HepG2 (cell line): ENCODE results near the gene MPIG6B. TPM values are rescaled to one million over a fixed set of nuclear protein-coding genes. Genes with fewer than 3 reads are reported as not detected.

Experiments used
- CENPBD1 ChIP-seq: sonication (generic); formaldehyde crosslinking; IDR thresholded peaks from 2 replicates; pipeline ENCODE4 v1.8.0; 2022; ENCODE audit warnings: missing genetic modification reagents, low read depth, mild to moderate bottlenecking, borderline replicate concordance
- E2F2 ChIP-seq: sonication (generic); formaldehyde crosslinking; IDR thresholded peaks from 2 replicates; pipeline ENCODE4 v1.4.0; 2020; ENCODE audit warnings: missing genetic modification reagents, borderline replicate concordance
- FOSL2 ChIP-seq: sonication (generic); formaldehyde crosslinking; IDR thresholded peaks from 2 replicates; pipeline ENCODE4 v1.4.0; 2020; ENCODE audit warnings: missing genetic modification reagents
- FOXO4 ChIP-seq: sonication (generic); formaldehyde crosslinking; conservative IDR thresholded peaks from 2 replicates; pipeline ENCODE4 v1.8.1; 2023; ENCODE audit warnings: missing genetic modification reagents
- HIC2 ChIP-seq: sonication (generic); formaldehyde crosslinking; IDR thresholded peaks from 2 replicates; pipeline ENCODE4 v1.9.0; 2022; ENCODE audit warnings: low read depth, missing genetic modification reagents
- MYNN ChIP-seq: sonication (generic); formaldehyde crosslinking; IDR thresholded peaks from 2 replicates; pipeline ENCODE4 v1.4.0; 2020; ENCODE audit warnings: mild to moderate bottlenecking, low read depth, missing genetic modification reagents
- MYPOP ChIP-seq: sonication (generic); formaldehyde crosslinking; IDR thresholded peaks from 2 replicates; pipeline ENCODE4 v1.8.1; 2023; ENCODE audit warnings: mild to moderate bottlenecking, moderate library complexity, missing genetic modification reagents
- NBN ChIP-seq: fragments of 450-650 bp; conservative IDR thresholded peaks from 2 replicates; pipeline ENCODE4 v1.6.1; 2017
- NFIC ChIP-seq: IDR thresholded peaks from 2 replicates; pipeline ENCODE4 v1.6.1; 2012; ENCODE audit warnings: mild to moderate bottlenecking, low read length, inconsistent platforms
- NPAS2 ChIP-seq: sonication (generic); formaldehyde crosslinking; IDR thresholded peaks from 2 replicates; pipeline ENCODE4 v1.8.0; 2022; ENCODE audit warnings: mild to moderate bottlenecking, missing genetic modification reagents, borderline replicate concordance
- NR2F2 ChIP-seq: IDR thresholded peaks from 2 replicates; pipeline ENCODE4 v1.6.1; 2012; ENCODE audit warnings: low read depth, inconsistent platforms, borderline replicate concordance
- PAXIP1 ChIP-seq: sonication (generic); formaldehyde crosslinking; conservative IDR thresholded peaks from 2 replicates; pipeline ENCODE4 v1.4.0; 2020; ENCODE audit warnings: mild to moderate bottlenecking, missing genetic modification reagents, moderate library complexity
- PCBP2 ChIP-seq: fragments of 200-400 bp; formaldehyde crosslinking; optimal IDR thresholded peaks from 2 replicates; pipeline ENCODE3; 2018; ENCODE audit warnings: low read length, low read depth; ENCODE audit not compliant: poor library complexity, severe bottlenecking
- RFX3 ChIP-seq: IDR thresholded peaks from 2 replicates; pipeline ENCODE4 v1.6.1; 2016; ENCODE audit warnings: missing biosample characterization, missing genetic modification reagents
- RNF2 ChIP-seq: fragments of 450-650 bp; conservative IDR thresholded peaks from 2 replicates; pipeline ENCODE4 v1.6.1; 2016; ENCODE audit warnings: low read depth
- SP4 ChIP-seq: sonication (generic); formaldehyde crosslinking; IDR thresholded peaks from 2 replicates; pipeline ENCODE4 v1.8.1; 2023; ENCODE audit warnings: mild to moderate bottlenecking, missing genetic modification reagents
- ZFP1 ChIP-seq: IDR thresholded peaks from 2 replicates; pipeline ENCODE4 v1.6.1; 2016
- ZNF20 ChIP-seq: sonication (generic); formaldehyde crosslinking; IDR thresholded peaks from 2 replicates; pipeline ENCODE4 v1.4.0; 2020; ENCODE audit warnings: mild to moderate bottlenecking, moderate library complexity, missing genetic modification reagents
- ZNF432 ChIP-seq: sonication (generic); formaldehyde crosslinking; IDR thresholded peaks from 2 replicates; pipeline ENCODE4 v1.5.0; 2020; ENCODE audit warnings: missing genetic modification reagents, mild to moderate bottlenecking, borderline replicate concordance
- ZNF557 ChIP-seq: sonication (generic); formaldehyde crosslinking; IDR thresholded peaks from 2 replicates; pipeline ENCODE4 v1.4.0; 2020; ENCODE audit warnings: missing genetic modification reagents
- ZNF816 ChIP-seq: sonication (generic); formaldehyde crosslinking; IDR thresholded peaks from 2 replicates; pipeline ENCODE4 v1.8.0; 2022; ENCODE audit warnings: missing genetic modification reagents, mild to moderate bottlenecking, borderline replicate concordance
- polyA plus RNA-seq, 8 experiments: library from polyadenylated mRNA; depleted of rRNA in 3 of 8; stranded (reverse) in 7 of 8; unstranded in 1 of 8; fragments of >200 nt; fragmentation: Illumina TruSeq in 4 of 8; extraction: Trizol in 4 of 8; gene quantifications; 2 replicates each; pipeline versions ENCODE4 v1.2.1 to v1.2.3, GENCODE V29; 2011 to 2016; ENCODE audit warnings: low read depth in 4 of 8, missing spikeins in 1 of 8, mixed read lengths in 1 of 8; ENCODE audit not compliant: insufficient read depth in 1 of 8
- total RNA-seq, 5 experiments: library from RNA; depleted of rRNA; stranded (reverse); fragments of >200 nt; fragmentation: Illumina TruSeq; extraction: Trizol; gene quantifications; 2 replicates each; pipeline ENCODE4 v1.2.3, GENCODE V29; 2016; ENCODE audit warnings: low read depth in 1 of 5

Gene MPIG6B
- total and polyA plus RNA-seq, 2 of the 13 experiments (the other 11 are each of a cell fraction or from before 2014, with no cell fraction given), result not detected

- TF ChIP-seq PAXIP1 (CRISPR knock-in tag) (peak; percentile 65), MYNN (CRISPR knock-in tag) (no peak), E2F2 (no peak), ZFP1 (CRISPR knock-in tag) (0 out of 2 replicates have a peak, but pooled peaks have one; percentile 51), ZNF816 (peak; percentile 51; the same call in 1 of the 2 replicates), ZNF20 (CRISPR knock-in tag) (no peak), MYPOP (CRISPR knock-in tag) (no peak), FOXO4 (no peak), RFX3 (no peak), CENPBD1 (CRISPR knock-in tag) (no peak), FOSL2 (CRISPR knock-in tag) (peak; percentile 98), HIC2 (CRISPR knock-in tag) (no peak), NR2F2 (no peak), NBN (no peak), SP4 (CRISPR knock-in tag) (peak; percentile 81), ZNF557 (CRISPR knock-in tag) (0 out of 2 replicates have a peak, but pooled peaks have one; percentile 27), NPAS2 (no peak), NFIC (no peak), RNF2 (no peak), PCBP2 (peak; percentile 79), ZNF432 (no peak)
These were observed 13.0 kb downstream of the MPIG6B start, which contains the start of gene CLIC1 (continued) for GRCh38 chr6:31736021-31736767.
